ENCODE measurements around the gene AP5B1.
"Not testable (repeated sequence)": the region's sequence is repeated elsewhere in the genome, so short reads cannot be mapped to it uniquely, and the experiment has no call there.

The AP5B1 gene

GRCh38 chr11:65782816-65783228, 2.0 kb upstream of the AP5B1 start:
- no peak for DNase-seq

DNA sequence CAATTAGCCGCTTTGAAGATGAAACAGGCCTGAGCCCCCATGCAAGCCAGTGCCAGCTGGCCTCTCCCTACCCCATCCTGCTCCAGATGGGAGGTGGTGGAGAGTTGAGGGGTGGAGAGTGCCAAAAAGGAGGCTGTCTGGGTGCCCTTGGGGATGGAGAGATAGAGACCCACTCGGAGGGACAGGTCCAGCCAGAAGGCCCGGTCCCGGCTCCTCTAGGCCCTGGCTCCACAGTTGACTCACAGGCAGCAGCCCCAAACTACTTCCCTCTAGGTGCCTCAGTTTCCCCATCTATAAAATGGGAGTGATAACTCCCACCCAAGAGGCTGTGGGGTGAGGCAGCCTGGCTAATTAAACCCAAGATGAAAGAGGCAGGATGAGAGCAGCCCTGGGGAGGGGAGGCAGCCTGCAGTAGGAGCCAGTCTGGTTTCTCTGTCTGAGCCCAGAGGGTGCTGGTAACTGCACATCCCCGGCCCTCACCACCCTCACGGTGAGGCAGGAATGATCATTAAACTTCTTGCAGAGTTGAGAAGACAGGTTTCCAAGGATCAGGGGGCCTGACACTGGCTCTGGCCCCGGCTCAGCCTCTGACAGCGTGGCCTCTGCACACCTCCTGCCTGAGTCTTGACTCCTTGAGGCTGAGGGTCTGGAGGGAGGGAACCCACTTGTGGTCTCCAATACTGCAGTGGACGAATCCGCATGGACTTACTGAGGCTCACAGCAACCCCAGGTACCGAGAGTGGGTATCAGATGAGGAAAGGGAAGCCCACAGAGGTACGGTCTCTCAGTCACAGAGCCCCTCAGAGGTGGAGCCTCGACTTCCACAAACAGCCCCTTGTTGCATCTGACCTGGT, 1.4 kb upstream of the AP5B1 start:
- DNase-seq: no peak

GRCh38 chr11:65781152-65781961, 581 bp upstream of the AP5B1 start:
- DNase-seq: no peak

DNA sequence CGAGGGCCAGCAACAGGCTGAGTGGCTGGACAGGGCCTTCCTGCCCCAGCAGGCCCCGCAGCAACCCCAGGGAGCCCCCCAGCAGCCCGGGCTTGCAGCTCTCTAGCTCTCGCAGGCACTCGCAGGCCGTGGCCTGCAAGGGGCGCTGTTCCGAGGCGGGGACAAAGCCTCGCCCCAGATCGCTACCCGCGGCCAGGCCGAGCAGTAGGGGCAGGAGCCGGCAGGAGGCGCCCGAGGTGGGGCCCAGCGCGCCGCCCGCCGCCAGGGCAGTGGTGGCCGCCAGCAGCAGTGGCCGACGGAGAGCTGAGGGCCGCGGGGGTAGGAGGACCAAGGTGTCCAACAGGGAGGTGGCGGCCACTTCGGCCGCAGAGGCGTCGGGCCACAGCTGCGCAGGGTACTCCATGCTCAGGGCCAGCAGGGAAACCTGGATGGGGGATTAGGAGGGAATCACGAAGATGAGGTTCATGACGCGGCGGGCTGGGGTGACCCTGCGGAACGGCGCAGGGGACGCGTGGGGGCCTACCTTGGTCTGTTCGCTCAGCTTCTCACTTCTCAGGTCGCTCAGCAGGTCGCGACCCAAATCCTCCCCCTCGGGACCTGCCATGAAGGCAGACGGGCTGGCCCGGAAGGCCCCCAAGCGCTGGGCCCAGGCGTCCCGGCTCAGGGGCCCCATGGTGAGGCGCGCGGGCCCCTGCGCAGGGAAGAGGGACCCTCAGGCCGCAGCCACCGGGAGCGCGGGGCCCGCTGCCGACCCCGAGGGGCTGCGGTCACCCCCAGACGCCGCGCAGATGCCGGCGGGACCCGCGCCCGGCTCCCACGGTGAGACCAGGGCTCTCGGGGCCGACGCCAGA, 632 bp downstream of the AP5B1 start:
- peak; percentile 77 for DNase-seq

- no peak for DNase-seq
These were observed 1.2 kb downstream of the AP5B1 start for GRCh38 chr11:65779669-65779918.

- DNase-seq: no peak
These were observed 1.7 kb downstream of the AP5B1 start for GRCh38 chr11:65778901-65779668.

DNA sequence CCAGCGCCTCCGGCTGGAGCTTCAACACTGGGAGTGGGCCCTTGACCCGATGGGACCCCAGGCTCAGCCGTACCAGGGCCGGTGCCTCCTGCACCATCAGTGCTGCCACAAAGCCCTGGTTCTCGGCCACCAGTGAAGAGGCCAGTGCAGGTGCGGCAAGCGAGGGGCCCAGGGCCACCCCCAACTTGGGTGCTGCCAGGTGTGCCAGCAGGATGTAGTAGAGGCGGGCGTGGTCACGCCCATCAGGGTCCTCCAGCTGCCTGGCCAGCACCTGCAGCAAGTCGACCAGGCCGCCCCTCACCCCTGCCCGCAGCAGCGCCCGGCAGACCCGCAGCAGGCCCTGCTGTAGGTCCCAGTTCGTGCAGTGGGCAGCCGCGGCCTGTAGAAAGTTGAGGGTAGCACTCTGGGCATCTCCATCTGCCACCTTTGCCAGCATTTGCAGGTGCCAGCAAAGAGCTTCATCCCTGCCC, 2.3 kb downstream of the AP5B1 start:
- no peak for DNase-seq

DNA sequence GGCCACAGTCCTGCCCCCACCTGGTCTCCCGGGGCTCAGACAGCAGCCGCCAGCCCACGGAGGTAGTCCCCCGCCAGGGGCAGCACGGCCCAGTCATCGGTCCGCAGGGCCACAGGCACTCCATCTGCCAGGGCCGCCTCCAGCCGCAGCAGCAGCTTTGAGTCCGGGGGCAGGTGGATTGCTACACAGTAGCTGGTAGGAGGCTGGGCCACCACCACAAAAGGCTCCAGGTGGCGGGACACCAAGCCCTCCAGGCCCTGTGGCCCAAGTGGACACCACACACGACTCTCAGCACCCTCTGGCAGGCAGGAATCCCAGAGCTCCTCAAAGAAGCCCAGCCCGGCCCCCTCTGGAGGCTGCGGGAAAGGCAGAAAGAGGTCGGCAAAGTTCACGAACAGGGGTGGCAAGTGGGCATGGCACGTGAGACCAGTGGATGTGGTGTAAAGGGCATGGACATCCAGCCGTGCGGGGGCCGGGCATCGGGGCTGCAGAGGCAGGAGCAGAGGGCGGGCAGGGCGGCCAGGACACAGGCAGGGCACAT, 2.9 kb downstream of the AP5B1 start:
- DNase-seq: no peak

GRCh38 chr11:65777241-65777640, 3.5 kb downstream of the AP5B1 start:
- DNase-seq: no peak

GRCh38 chr11:65776710-65777141, 4.0 kb downstream of the AP5B1 start:
- DNase-seq: no peak

- no peak for DNase-seq
These were observed 4.6 kb downstream of the AP5B1 start for GRCh38 chr11:65776196-65776595.

DNA sequence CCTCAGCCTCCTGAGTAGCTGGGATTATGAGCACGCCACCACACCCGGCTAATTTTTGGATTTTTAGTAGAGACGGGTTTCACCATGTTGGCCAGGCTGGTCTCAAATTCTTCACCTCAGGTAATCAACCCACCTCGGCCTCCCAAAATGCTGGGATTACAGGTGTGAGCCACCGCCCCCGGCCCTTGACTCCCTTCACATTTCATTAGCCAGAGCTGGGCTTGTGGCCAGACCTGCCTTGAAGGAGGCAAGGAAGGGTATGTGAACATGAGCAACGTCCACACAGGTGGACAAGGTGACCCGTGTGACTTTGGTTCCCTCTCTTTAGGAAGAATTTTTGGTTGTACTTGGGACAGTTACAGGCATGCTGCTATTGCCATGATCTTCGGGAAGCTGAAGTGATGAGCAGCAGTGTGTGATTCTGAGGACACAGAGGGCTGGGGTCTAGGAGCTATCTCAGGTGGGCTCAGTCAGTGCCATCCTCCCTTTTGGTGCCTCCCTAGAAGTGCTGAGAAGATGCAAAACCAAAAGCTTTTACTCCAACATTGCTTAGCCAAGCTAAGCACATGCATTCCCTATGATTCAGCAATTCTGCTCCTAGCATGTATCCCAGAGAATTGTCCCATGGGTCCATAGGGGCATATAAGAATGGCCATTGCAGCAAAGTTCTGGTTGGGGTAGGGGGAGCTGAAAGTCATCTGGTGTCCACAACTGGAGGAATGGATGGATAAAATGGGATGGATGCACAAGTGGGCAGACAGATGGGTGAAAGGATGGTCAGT, 6.1 kb downstream of the AP5B1 start:
- no peak for DNase-seq

- DNase-seq: no peak
These were observed 6.9 kb downstream of the AP5B1 start for GRCh38 chr11:65773784-65774411.

- no peak for DNase-seq
These were observed 9.1 kb downstream of the AP5B1 start for GRCh38 chr11:65771589-65772112.

DNA sequence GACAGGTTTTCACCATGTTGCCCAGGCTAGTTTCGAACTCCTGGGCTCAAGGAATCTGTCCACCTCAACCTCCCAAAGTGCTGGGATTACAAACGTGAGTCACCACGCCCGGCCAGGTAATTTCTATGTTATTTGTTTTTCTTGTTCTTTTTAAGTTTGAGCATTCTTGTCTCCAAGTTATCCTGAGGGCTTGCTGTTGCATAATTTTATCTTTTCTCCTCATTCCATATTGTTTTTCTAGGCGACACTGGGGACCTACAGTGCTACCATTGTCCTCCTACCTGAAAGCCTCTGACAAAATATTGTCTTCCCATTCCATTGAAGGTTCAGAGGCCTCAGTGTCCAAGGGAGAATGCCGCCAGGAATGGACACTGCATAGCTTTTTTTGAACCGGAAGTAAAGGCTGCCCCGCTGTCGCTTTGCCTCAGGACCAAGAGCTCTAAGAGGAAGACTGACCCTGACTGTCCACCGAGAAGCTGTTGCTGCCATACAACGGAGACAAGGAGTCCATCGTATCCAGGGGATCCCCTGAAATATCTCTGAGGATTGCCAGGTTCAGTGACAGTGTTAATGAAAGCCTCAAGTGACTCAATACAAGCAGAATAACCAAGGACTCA, 9.7 kb downstream of the AP5B1 start:
- DNase-seq: no peak

GRCh38 chr11:65767806-65768205, 13.0 kb downstream of the AP5B1 start:
- DNase-seq: not testable (repeated sequence)

DNA sequence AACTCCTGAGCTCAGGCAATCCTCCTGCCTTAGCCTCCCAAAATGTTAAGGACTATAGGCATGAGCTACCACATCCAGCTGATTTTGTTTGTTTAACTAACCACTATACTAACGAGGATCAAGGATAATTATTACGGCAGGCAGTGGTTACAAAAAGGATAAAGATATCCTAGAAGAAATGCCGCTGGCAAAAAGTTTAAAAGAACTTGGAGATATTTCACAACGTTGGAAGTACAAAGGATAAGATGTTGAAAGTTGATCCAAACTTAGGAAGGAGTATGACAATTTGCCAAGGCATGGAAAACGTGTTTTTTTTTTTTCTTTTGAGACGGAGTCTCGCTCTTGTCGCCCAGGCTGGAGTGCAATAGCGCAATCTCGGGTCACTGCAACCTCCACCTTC, 13.4 kb downstream of the AP5B1 start:
- no peak for DNase-seq

GRCh38 chr11:65766535-65766934, 14.2 kb downstream of the AP5B1 start:
- no peak for DNase-seq

- no peak for DNase-seq
These were observed 16.3 kb downstream of the AP5B1 start for GRCh38 chr11:65764434-65764833.

DNA sequence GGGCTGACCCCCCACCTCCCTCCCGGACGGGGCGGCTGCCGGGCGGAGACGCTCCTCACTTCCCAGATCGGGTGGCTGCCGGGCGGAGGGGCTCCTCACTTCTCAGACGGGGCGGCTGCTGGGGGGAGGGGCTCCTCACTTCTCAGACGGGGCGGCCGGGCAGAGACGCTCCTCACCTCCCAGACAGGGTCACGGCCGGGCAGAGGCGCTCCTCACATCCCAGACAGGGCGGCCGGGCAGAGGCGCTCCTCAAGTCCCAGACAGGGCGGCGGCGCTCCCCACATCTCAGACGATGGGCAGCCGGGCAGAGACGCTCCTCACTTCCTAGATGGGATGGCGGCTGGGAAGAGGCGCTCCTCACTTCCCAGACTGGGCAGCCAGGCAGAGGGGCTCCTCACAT, 18.0 kb downstream of the AP5B1 start:
- not testable (repeated sequence) for DNase-seq
